ENCODE results near the gene SLC2A3.
A peak's percentile ranks its signal among the peaks of the same experiment; 100 is the strongest.
"Not testable (repeated sequence)": the region's sequence is repeated elsewhere in the genome, so short reads cannot be mapped to it uniquely, and the experiment has no call there.

Gene SLC2A3

DNA sequence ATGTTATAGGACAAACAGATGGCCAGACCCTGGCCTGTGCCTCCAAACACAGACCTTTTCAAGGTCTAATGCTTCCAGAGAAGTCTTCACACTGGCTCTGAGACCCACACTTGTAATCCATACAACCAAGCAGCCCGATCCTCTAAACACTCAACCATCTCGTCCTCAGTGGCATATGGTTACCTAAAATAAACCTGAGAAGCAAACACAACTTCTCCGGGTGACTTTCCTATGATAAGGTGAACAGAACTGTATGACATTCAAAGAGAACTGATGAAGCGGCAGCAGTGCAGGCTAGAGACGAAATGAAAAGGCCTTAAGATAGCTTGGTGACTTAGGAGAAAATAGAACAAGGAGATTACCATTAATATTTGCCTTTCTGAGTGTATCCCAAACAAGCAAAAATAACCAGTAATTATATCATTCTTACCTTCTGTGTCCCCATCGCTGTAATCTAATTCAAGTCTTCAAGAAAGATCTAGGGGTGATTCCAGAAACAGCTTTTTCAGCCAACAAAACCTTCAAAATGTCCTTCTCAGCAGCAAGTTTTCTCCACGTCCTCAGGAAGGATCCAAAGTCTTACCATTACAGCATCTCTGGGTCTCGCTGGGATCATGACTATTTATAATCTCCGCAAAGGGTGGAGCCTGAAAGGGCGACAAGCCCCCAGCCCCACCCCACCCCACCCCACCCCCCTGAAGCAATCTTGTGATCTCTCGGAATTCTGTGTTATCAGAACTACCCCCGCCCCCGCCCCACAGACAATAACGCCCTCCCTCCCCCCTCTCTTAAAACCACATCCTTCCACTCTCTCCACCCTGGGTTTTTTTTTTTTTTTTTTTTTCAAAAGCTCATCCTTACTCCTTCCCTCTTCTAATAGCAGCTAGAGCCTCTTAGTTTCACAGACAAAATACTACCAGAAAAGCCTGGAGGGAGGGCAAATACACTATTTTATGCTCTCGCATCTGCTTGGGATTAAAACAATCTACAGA is at the start of gene SLC2A3:
SLC2A3 (minus strand) TSS at position 598 of the 992 bp plus-strand sequence; CDS start at position 445, 153 bp downstream.
- TF ChIP-seq PPARA (CRISPR knock-in tag; IDR thresholded peaks at IDR 0.05; ENCODE audit: borderline replicate concordance) (no peak), SNAI2 (CRISPR knock-in tag; IDR thresholded peaks at IDR 0.05) (no peak), ZFP30 (CRISPR knock-in tag; IDR thresholded peaks at IDR 0.05) (no peak), RARB (CRISPR knock-in tag; IDR thresholded peaks at IDR 0.05) (no peak), ARNTL (CRISPR knock-in tag; IDR thresholded peaks at IDR 0.05; ENCODE audit: borderline replicate concordance, low read depth) (no peak), ZNF565 (CRISPR knock-in tag; conservative IDR thresholded peaks at IDR 0.05; ENCODE audit: low read depth) (no peak), ZC3H10 (CRISPR knock-in tag; IDR thresholded peaks at IDR 0.05) (no peak), ZFP3 (CRISPR knock-in tag; IDR thresholded peaks at IDR 0.05) (no peak)
- TF ChIP-seq, protein P1, sequence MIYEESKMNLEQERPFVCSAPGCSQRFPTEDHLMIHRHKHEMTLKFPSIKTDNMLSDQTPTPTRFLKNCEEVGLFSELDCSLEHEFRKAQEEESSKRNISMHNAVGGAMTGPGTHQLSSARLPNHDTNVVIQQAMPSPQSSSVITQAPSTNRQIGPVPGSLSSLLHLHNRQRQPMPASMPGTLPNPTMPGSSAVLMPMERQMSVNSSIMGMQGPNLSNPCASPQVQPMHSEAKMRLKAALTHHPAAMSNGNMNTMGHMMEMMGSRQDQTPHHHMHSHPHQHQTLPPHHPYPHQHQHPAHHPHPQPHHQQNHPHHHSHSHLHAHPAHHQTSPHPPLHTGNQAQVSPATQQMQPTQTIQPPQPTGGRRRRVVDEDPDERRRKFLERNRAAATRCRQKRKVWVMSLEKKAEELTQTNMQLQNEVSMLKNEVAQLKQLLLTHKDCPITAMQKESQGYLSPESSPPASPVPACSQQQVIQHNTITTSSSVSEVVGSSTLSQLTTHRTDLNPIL (CRISPR knock-in tag; IDR thresholded peaks at IDR 0.05; ENCODE audit: low read depth): no peak
- TF ChIP-seq, protein P2, sequence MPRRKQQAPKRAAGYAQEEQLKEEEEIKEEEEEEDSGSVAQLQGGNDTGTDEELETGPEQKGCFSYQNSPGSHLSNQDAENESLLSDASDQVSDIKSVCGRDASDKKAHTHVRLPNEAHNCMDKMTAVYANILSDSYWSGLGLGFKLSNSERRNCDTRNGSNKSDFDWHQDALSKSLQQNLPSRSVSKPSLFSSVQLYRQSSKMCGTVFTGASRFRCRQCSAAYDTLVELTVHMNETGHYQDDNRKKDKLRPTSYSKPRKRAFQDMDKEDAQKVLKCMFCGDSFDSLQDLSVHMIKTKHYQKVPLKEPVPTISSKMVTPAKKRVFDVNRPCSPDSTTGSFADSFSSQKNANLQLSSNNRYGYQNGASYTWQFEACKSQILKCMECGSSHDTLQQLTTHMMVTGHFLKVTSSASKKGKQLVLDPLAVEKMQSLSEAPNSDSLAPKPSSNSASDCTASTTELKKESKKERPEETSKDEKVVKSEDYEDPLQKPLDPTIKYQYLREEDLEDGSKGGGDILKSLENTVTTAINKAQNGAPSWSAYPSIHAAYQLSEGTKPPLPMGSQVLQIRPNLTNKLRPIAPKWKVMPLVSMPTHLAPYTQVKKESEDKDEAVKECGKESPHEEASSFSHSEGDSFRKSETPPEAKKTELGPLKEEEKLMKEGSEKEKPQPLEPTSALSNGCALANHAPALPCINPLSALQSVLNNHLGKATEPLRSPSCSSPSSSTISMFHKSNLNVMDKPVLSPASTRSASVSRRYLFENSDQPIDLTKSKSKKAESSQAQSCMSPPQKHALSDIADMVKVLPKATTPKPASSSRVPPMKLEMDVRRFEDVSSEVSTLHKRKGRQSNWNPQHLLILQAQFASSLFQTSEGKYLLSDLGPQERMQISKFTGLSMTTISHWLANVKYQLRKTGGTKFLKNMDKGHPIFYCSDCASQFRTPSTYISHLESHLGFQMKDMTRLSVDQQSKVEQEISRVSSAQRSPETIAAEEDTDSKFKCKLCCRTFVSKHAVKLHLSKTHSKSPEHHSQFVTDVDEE (CRISPR knock-in tag; IDR thresholded peaks at IDR 0.05): no peak
- ATAC-seq: peak; percentile 62

DNA sequence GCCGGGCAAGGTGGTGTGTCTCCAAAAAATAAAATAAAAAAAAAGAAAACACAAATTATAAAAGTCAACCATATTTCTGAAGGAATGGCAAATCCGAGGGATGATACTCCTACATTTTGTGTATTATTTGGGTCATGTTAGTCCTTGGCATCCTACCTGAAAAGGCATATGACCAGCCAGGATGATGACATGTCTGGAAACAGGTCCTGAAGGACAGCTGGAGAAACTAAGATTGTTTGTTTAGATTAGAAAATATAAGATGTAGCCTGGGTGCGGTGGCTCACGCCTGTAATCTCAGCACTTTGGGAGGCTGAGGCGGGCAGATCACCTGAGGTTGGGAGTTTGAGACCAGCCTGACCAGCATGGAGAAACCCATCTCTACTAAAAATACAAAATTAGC is 48.9 kb upstream of the SLC2A3 start:
- TF ChIP-seq GLIS3 (CRISPR knock-in tag; IDR thresholded peaks at IDR 0.05) (no peak), TOX (CRISPR knock-in tag; IDR thresholded peaks at IDR 0.05; ENCODE audit: borderline replicate concordance) (no peak), ZC3H10 (CRISPR knock-in tag; IDR thresholded peaks at IDR 0.05) (no peak), OSR1 (CRISPR knock-in tag; IDR thresholded peaks at IDR 0.05) (no peak), TCF4 (CRISPR knock-in tag; IDR thresholded peaks at IDR 0.05; ENCODE audit: borderline replicate concordance) (no peak), RARB (CRISPR knock-in tag; IDR thresholded peaks at IDR 0.05) (no peak), ISL1 (CRISPR knock-in tag; IDR thresholded peaks at IDR 0.05) (no peak), PPARA (CRISPR knock-in tag; IDR thresholded peaks at IDR 0.05; ENCODE audit: borderline replicate concordance) (no peak), ZFP30 (CRISPR knock-in tag; IDR thresholded peaks at IDR 0.05) (no peak), ESRRG (CRISPR knock-in tag; IDR thresholded peaks at IDR 0.05) (no peak)
- TF ChIP-seq, protein P1 (CRISPR knock-in tag; IDR thresholded peaks at IDR 0.05; ENCODE audit: low read depth): no peak
- TF ChIP-seq, protein P3, sequence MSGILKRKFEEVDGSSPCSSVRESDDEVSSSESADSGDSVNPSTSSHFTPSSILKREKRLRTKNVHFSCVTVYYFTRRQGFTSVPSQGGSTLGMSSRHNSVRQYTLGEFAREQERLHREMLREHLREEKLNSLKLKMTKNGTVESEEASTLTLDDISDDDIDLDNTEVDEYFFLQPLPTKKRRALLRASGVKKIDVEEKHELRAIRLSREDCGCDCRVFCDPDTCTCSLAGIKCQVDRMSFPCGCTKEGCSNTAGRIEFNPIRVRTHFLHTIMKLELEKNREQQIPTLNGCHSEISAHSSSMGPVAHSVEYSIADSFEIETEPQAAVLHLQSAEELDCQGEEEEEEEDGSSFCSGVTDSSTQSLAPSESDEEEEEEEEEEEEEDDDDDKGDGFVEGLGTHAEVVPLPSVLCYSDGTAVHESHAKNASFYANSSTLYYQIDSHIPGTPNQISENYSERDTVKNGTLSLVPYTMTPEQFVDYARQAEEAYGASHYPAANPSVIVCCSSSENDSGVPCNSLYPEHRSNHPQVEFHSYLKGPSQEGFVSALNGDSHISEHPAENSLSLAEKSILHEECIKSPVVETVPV (CRISPR knock-in tag; IDR thresholded peaks at IDR 0.05): no peak
- no peak for ATAC-seq

DNA sequence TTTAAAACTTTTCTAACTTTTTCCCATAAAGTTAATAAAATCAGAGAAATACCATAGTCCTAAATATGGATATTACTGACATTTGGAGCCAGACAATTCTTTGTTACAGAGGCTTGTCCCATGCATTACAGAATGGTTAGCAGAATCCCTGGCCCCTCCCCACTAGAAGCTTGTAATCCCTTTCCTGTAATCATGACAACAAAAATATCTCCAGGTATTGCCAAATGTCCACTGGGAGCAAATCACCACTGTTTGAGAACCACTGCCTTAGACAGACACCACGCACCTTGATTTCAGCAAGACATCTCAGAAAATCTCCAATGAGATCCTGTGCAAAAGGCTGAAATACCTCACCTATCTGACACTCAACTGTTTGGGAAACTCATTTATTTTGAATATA is 47.5 kb upstream of the SLC2A3 start:
- ATAC-seq: not testable (repeated sequence)

DNA sequence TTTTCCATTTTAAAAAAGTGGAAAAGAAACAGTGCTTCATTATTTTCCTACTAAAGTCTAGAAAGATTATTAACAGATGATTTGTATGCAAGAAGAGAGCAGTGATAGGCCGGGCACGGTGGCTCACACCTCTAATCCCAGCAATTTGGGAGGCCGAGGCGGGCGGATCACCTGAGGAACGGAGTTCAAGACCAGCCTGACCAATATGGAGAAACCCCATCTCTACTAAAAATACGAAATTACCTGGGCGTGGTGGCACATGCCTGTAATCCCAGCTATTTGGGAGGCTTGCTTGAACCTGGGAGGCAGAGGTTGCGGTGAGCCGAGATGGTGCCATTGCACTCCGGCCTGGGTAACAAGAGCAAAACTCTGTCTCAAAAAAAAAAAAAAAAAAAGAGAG is 47.0 kb upstream of the SLC2A3 start:
- not testable (repeated sequence) for ATAC-seq

DNA sequence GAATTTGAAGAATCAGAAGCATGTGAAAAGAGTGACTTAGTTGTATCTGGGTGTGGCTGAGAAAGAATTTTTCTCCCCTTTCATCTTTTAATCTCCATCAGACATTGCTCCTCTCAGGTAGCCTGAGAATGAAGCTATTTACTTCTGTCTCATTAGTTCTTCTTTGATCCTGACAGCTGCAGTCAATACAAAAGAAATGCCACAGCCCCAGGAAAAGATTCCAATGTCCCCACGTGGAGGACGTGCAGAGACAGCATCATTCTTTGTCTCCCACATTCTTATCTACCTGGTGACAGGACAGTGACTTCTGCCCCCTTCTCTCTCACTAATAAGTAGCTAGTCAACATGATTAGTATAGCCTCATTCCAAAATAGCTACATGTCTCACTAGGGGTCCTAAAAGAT is 46.3 kb upstream of the SLC2A3 start:
- not testable (repeated sequence) for ATAC-seq

All from SK-N-SH treated with all-trans-retinoic acid at 6 μM for 48 hours (cell line).